GM12892 (cell line): Measurements from ENCODE around the gene PPM1E.

Experiments
- POLR2A ChIP-seq: IDR thresholded peaks from 2 replicates; pipeline ENCODE4 v1.6.1; 2011; ENCODE audit warnings: low read depth, low read length, control low read depth
- POLR2AphosphoS5 ChIP-seq: IDR thresholded peaks from 2 replicates; pipeline ENCODE4 v1.6.1; 2011; ENCODE audit warnings: low read depth, low read length, control low read depth

DNA sequence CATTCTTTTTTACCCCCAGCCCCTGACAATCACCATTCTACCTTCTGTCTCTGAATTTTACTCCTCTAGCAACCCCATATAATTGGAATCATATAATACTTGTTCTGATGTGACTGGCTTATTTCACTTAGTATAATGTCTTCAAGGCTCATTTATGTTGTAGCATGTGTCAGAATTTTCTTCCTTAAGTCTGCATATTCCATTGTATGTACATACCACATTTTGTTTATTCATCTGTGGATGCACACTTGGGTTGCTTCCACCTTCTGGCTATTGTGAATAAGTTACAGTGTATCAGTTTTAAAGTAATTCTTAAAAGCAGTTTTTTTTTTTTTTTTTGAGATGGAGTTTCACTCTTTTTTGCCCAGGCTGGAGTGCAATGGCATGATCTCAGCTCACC lies 24.7 kb upstream of the PPM1E start:
- TF ChIP-seq POLR2A (no peak), POLR2AphosphoS5 (no peak)
